OCI-LY7 (cell line): ENCODE measurements around the gene GULP1. TPM values are rescaled to one million over a fixed set of nuclear protein-coding genes. Genes with fewer than 3 reads are reported as not detected.

Source experiments
- BruUV-seq: library from RNA; stranded (reverse); fragments of 400-500 nt; replicated peaks from 2 replicates; lab custom pipeline; 2021; lab: Mats Ljungman, UMichigan
- CTCF ChIA-PET: fragments of 300-600 bp; sonication (Branson Sonifier 250); formaldehyde crosslinking; loops from one replicate; lab custom pipeline; 2022; ENCODE audit warnings: antibody characterized with exemption; ENCODE audit not compliant: unreplicated experiment; lab: Charles Lee
- POLR2A ChIA-PET: fragments of 300-600 bp; sonication (Branson Sonifier 250); formaldehyde crosslinking; loops from one replicate; lab custom pipeline; 2022; ENCODE audit warnings: antibody characterized with exemption; lab: Charles Lee
- DNase-seq: peaks from one replicate; pipeline ENCODE4 v3.0.0-alpha.2; 2015; ENCODE audit warnings: low spot score
- H2AFZ ChIP-seq: fragments of 200-600 bp; sonication (generic), shearing (Covaris generic); 2 replicates; pipeline ENCODE4 v1.6.1; 2014; ENCODE audit warnings: mild to moderate bottlenecking, antibody characterized with exemption, low read length, moderate library complexity
- H3K27ac ChIP-seq: fragments of 200-600 bp; sonication (generic); 2 replicates; pipeline ENCODE4 v1.5.1; 2014; ENCODE audit warnings: mixed run types, low read depth, mild to moderate bottlenecking, moderate library complexity, low read length, inconsistent platforms; ENCODE audit not compliant: poor library complexity, severe bottlenecking
- H3K36me3 ChIP-seq: fragments of 200-600 bp; sonication (generic); 2 replicates; pipeline ENCODE4 v1.6.1; 2014; ENCODE audit warnings: mild to moderate bottlenecking, antibody characterized with exemption, low read length, moderate library complexity, mixed read lengths; ENCODE audit not compliant: insufficient read depth
- H3K4me1 ChIP-seq: fragments of 200-600 bp; sonication (generic); 2 replicates; pipeline ENCODE4 v1.5.1; 2014; ENCODE audit warnings: mild to moderate bottlenecking, low read length; ENCODE audit not compliant: insufficient read depth, poor library complexity, severe bottlenecking
- H3K4me2 ChIP-seq: fragments of 200-600 bp; sonication (generic); 2 replicates; pipeline ENCODE4 v1.6.1; 2014; ENCODE audit warnings: mild to moderate bottlenecking, low read length
- H3K4me3 ChIP-seq: fragments of 200-600 bp; sonication (generic); 2 replicates; pipeline ENCODE4 v1.5.1; 2014; ENCODE audit warnings: mild to moderate bottlenecking, low read depth, low read length; ENCODE audit not compliant: poor library complexity, severe bottlenecking
- H3K79me2 ChIP-seq: fragments of 200-600 bp; sonication (generic); 2 replicates; pipeline ENCODE4 v1.6.1; 2016; ENCODE audit warnings: low read depth, mild to moderate bottlenecking, low read length, moderate library complexity, mixed read lengths; ENCODE audit not compliant: insufficient read depth
- H3K9me2 ChIP-seq: fragments of 200-600 bp; sonication (generic); 2 replicates; pipeline ENCODE4 v1.6.1; 2016; ENCODE audit warnings: mild to moderate bottlenecking, low read length, mixed read lengths; ENCODE audit not compliant: insufficient read depth
- H3K9me3 ChIP-seq: fragments of 200-600 bp; sonication (generic); 2 replicates; pipeline ENCODE4 v1.6.1; 2014; ENCODE audit warnings: mild to moderate bottlenecking, mixed run types, low read length, mixed read lengths
- H4K20me1 ChIP-seq: fragments of 200-600 bp; sonication (generic); 2 replicates; pipeline ENCODE4 v1.6.1; 2014; ENCODE audit warnings: mild to moderate bottlenecking, antibody characterized with exemption, low read length, moderate library complexity, mixed read lengths; ENCODE audit not compliant: insufficient read depth
- CTCF ChIP-seq: fragments of 200-600 bp; sonication (generic); conservative IDR thresholded peaks from 2 replicates; pipeline ENCODE4 v1.5.1; 2014; ENCODE audit warnings: mild to moderate bottlenecking, antibody characterized with exemption, low read length, moderate library complexity, mixed read lengths
- EZH2phosphoT487 ChIP-seq: fragments of 200-600 bp; sonication (generic); IDR thresholded peaks from 2 replicates; pipeline ENCODE4 v1.6.1; 2018; ENCODE audit warnings: low read depth, borderline replicate concordance, mild to moderate bottlenecking, mixed run types, antibody characterized with exemption, low read length, moderate library complexity, mixed read lengths
- intact Hi-C: fragments of 100-400 bp; cut with micrococcal nuclease; formaldehyde crosslinking; loops from one replicate; pipeline ENCODE4 v1.10.0; 2022; ENCODE audit not compliant: unreplicated experiment
- total RNA-seq, 2 experiments: library from RNA; depleted of rRNA in 1 of 2; stranded (reverse); fragments of >200 nt in 1 of 2; shearing (Covaris generic) in 1 of 2; gene quantifications; 2 replicates each; pipeline ENCODE4 v1.2.3, GENCODE V29; 2014 to 2022

GULP1 gene
- total RNA-seq, 2 experiments from 2014 or later: not detected

GRCh38 chr2:188256420-188256819, 35.3 kb upstream of the GULP1 start:
- Histone ChIP-seq H3K9me3 (no peaks in the 10 kb centered on the region), H2AFZ (no peak overlapping the region)
- CTCF ChIA-PET: no interaction called here

GRCh38 chr2:188265315-188265714, 26.4 kb upstream of the GULP1 start:
- H3K79me2 ChIP-seq: no peaks in the 10 kb centered on the region
- no peak overlapping the region for H3K4me2 ChIP-seq
- TF ChIP-seq EZH2phosphoT487: no peak
- no peak for TF ChIP-seq CTCF
- H3K9me3 ChIP-seq: no peaks in the 10 kb centered on the region
- H3K4me3 ChIP-seq: no peak overlapping the region
- no peak overlapping the region for H3K27ac ChIP-seq
- no peak overlapping the region for H2AFZ ChIP-seq
- no peaks in the 10 kb centered on the region for H3K9me2 ChIP-seq
- no peaks in the 10 kb centered on the region for H4K20me1 ChIP-seq
- no peaks in the 10 kb centered on the region for H3K36me3 ChIP-seq
- intact Hi-C loops: no loop called here
- BruUV-seq: no TSS peak
- DNase-seq: no peak
- CTCF ChIA-PET: no interaction called here
- H3K4me1 ChIP-seq: no peaks in the 10 kb centered on the region
- POLR2A ChIA-PET: interaction anchor here (2.4 kb wide), 1 partner anchor 9 kb away, joined by 7 read pairs; no protein-coding TSS in a partner anchor

More at GRCh38 chr2:188256420-188256819, 35.3 kb upstream of the GULP1 start:
- Histone ChIP-seq H3K4me3 (no peak overlapping the region), H4K20me1 (no peaks in the 10 kb centered on the region), H3K9me2 (no peaks in the 10 kb centered on the region), H3K79me2 (no peaks in the 10 kb centered on the region), H3K27ac (no peak overlapping the region), H3K4me1 (no peaks in the 10 kb centered on the region), H3K4me2 (no peak overlapping the region), H3K36me3 (no peaks in the 10 kb centered on the region)
- no peak for DNase-seq
- POLR2A ChIA-PET: interaction anchor here (0.5 to 1.2 kb wide), 2 partner anchors 10 to 1760 kb away, joined by 3 read pairs; no protein-coding TSS in a partner anchor
- intact Hi-C loops: no loop called here
- TF ChIP-seq EZH2phosphoT487 (no peak), CTCF (no peak)
- no TSS peak for BruUV-seq

GRCh38 chr2:188267776-188268175, 23.9 kb upstream of the GULP1 start:
- intact Hi-C loops: no loop called here
- no peaks in the 10 kb centered on the region for H3K9me2 ChIP-seq
- ChIA-PET POLR2A (interaction anchor here (0.7 kb wide), 1 partner anchor 13 kb away, joined by 3 read pairs; no protein-coding TSS in a partner anchor), CTCF (no interaction called here)
- H3K4me3 ChIP-seq: no peak overlapping the region
- BruUV-seq: no TSS peak
- no peaks in the 10 kb centered on the region for H4K20me1 ChIP-seq
- H3K27ac ChIP-seq: no peak overlapping the region
- H3K79me2 ChIP-seq: no peaks in the 10 kb centered on the region
- no peaks in the 10 kb centered on the region for H3K36me3 ChIP-seq
- no peaks in the 10 kb centered on the region for H3K4me1 ChIP-seq
- H2AFZ ChIP-seq: no peak overlapping the region
- TF ChIP-seq EZH2phosphoT487 (no peak), CTCF (no peak)
- DNase-seq: no peak
- no peaks in the 10 kb centered on the region for H3K9me3 ChIP-seq
- no peak overlapping the region for H3K4me2 ChIP-seq
